SK-N-SH treated with all-trans-retinoic acid at 6 μM for 48 hours (cell line): Measurements from ENCODE around the gene CEMIP2.

ENCODE experiments used
- CSDC2 ChIP-seq: fragments of 250-450 bp; sonication (Bioruptor Pico); IDR thresholded peaks from 2 replicates; pipeline ENCODE4 v1.5.0; 2020; ENCODE audit warnings: mild to moderate bottlenecking, moderate library complexity
- CSRNP3 ChIP-seq: fragments of 250-450 bp; sonication (Bioruptor Pico); IDR thresholded peaks from 2 replicates; pipeline ENCODE4 v1.5.1; 2021; ENCODE audit warnings: mild to moderate bottlenecking, moderate library complexity
- PATZ1 ChIP-seq: fragments of 250-450 bp; sonication (Bioruptor Pico); IDR thresholded peaks from 2 replicates; pipeline ENCODE4 v1.8.0; 2020; ENCODE audit warnings: mild to moderate bottlenecking, moderate library complexity, borderline replicate concordance
- RARB ChIP-seq: fragments of 250-450 bp; sonication (Bioruptor Pico); IDR thresholded peaks from 2 replicates; pipeline ENCODE4 v1.8.0; 2021; ENCODE audit warnings: mild to moderate bottlenecking, moderate library complexity
- SNAI2 ChIP-seq: fragments of 250-450 bp; sonication (Bioruptor Pico); IDR thresholded peaks from 2 replicates; pipeline ENCODE4 v1.5.0; 2020; ENCODE audit warnings: mild to moderate bottlenecking, moderate library complexity
- ZFP3 ChIP-seq: fragments of 250-450 bp; sonication (Bioruptor Pico); IDR thresholded peaks from 2 replicates; pipeline ENCODE4 v1.5.0; 2020; ENCODE audit warnings: mild to moderate bottlenecking, moderate library complexity

- TF ChIP-seq CSDC2 (CRISPR knock-in tag) (no peak), ZFP3 (CRISPR knock-in tag) (no peak), PATZ1 (CRISPR knock-in tag) (no peak), RARB (CRISPR knock-in tag) (no peak), CSRNP3 (CRISPR knock-in tag) (no peak), SNAI2 (CRISPR knock-in tag) (no peak)
Measured at GRCh38 chr9:71736236-71736635, 32.1 kb downstream of the CEMIP2 start.
